K562 (cell line): Measurements from ENCODE around the gene ACACB. TPM values are rescaled to one million over a fixed set of nuclear protein-coding genes. Genes with fewer than 3 reads are reported as not detected.

Experiments
- ATAC-seq: fragments of 200-7000 bp; cut with Tn5 transposase; 3 replicates; pipeline ENCODE4 v1.9.1; 2020; ENCODE audit warnings: moderate library complexity
- BruUV-seq: library from RNA; stranded (reverse); fragments of 400-500 nt; replicated peaks from 2 replicates; lab custom pipeline; 2021; lab: Mats Ljungman, UMichigan
- CTCF ChIA-PET: fragments of 300-600 bp; formaldehyde crosslinking; extraction: SDS; loops from one replicate; lab custom pipeline; 2021; ENCODE audit warnings: low intra/inter-chr PET ratio; lab: Yijun Ruan, JAX
- POLR2A ChIA-PET: fragments of 300-600, 350-650 bp; sonication (Branson Sonifier 250); formaldehyde crosslinking; extraction: SDS; loops from one replicate; lab custom pipeline; 2021; ENCODE audit warnings: antibody characterized with exemption, inconsistent platforms; lab: Yijun Ruan, JAX
- DNase-seq, 4 experiments: peaks; one replicate each; pipeline versions ENCODE4 v3.0.0 to v3.0.0-alpha.2; 2011 to 2018; ENCODE audit warnings: low spot score in 3 of 4, mixed read lengths in 3 of 4; ENCODE audit errors: extremely low read depth in 1 of 4
- FAIRE-seq: peaks from 2 replicates; lab custom pipeline; 2011; peaks lifted over from hg19 to GRCh38; lab: Jason Lieb, UNC
- H2AFZ ChIP-seq: 2 replicates; pipeline ENCODE4 v1.6.0; 2011; ENCODE audit warnings: low read depth, low read length, control low read depth, inconsistent platforms
- H3K27ac ChIP-seq: fragments of 200-600 bp; 3 replicates; pipeline ENCODE4 v1.8.0; 2011; ENCODE audit warnings: low read depth, mild to moderate bottlenecking, control low read depth, inconsistent platforms, low read length, moderate library complexity, mixed read lengths; ENCODE audit errors: extremely low read depth
- H3K27me3 ChIP-seq, 2 experiments: fragments of 300-600 bp in 1 of 2; 2 replicates in 1 of 2; 3 replicates in 1 of 2; pipeline versions ENCODE4 v1.6.0 to v1.8.0; 2011; ENCODE audit warnings: inconsistent platforms in 2 of 2, low read length in 2 of 2, mild to moderate bottlenecking in 1 of 2, mixed read lengths in 1 of 2, moderate library complexity in 1 of 2; ENCODE audit not compliant: control insufficient read depth in 2 of 2, insufficient read depth in 2 of 2
- H3K36me3 ChIP-seq: fragments of 300-600 bp; 3 replicates; pipeline ENCODE4 v1.8.0; 2011; ENCODE audit warnings: mild to moderate bottlenecking, low read length, inconsistent platforms; ENCODE audit not compliant: control insufficient read depth, insufficient read depth
- H3K4me1 ChIP-seq, 2 experiments: fragments of 200-600 bp in 1 of 2; replicated peaks in 1 of 2; 2 replicates in 1 of 2; 3 replicates in 1 of 2; pipeline versions ENCODE4 v1.5.1 to v1.8.0; 2011; ENCODE audit warnings: inconsistent platforms in 2 of 2, low read length in 2 of 2, mild to moderate bottlenecking in 1 of 2, mixed read lengths in 1 of 2, moderate library complexity in 1 of 2; ENCODE audit not compliant: control insufficient read depth in 2 of 2, insufficient read depth in 2 of 2
- H3K4me2 ChIP-seq: 2 replicates; pipeline ENCODE4 v1.6.1; 2011; ENCODE audit warnings: low read length, control low read depth, inconsistent platforms, mixed read lengths; ENCODE audit not compliant: insufficient read depth
- H3K4me3 ChIP-seq: fragments of 200-600 bp; sonication (generic), shearing (Covaris generic); 2 replicates; pipeline ENCODE4 v1.5.1; 2016; ENCODE audit warnings: control low read depth, inconsistent platforms
- H3K79me2 ChIP-seq: fragments of 200-600 bp; 3 replicates; pipeline ENCODE4 v1.8.0; 2011; ENCODE audit warnings: low read length, inconsistent platforms; ENCODE audit not compliant: control insufficient read depth, insufficient read depth
- H3K9ac ChIP-seq, 2 experiments: 2 replicates each; pipeline versions ENCODE4 v1.6.0 to v1.6.1; 2011; ENCODE audit warnings: low read depth in 2 of 2, low read length in 2 of 2, control low read depth in 1 of 2, inconsistent platforms in 1 of 2, mild to moderate bottlenecking in 1 of 2, mixed read lengths in 1 of 2; ENCODE audit not compliant: insufficient read depth in 1 of 2
- H3K9me1 ChIP-seq: one replicate; pipeline ENCODE4 v1.6.0; 2011; ENCODE audit warnings: inconsistent platforms, mild to moderate bottlenecking, low read length, moderate library complexity; ENCODE audit not compliant: control insufficient read depth, insufficient read depth
- H3K9me3 ChIP-seq: replicated peaks from 2 replicates; pipeline ENCODE4 v1.5.1; 2011; ENCODE audit warnings: low read depth, low read length, inconsistent platforms; ENCODE audit not compliant: control insufficient read depth, insufficient read depth
- H4K20me1 ChIP-seq: replicated peaks from 2 replicates; pipeline ENCODE4 v1.6.1; 2011; ENCODE audit warnings: low read length, inconsistent platforms, mixed read lengths; ENCODE audit not compliant: control insufficient read depth, insufficient read depth
- E2F3 ChIP-seq: fragments of 250-450 bp; sonication (Bioruptor Pico); IDR thresholded peaks from 2 replicates; pipeline ENCODE4 v1.4.0; 2020; ENCODE audit warnings: mild to moderate bottlenecking
- MBD2 ChIP-seq: sonication (generic); IDR thresholded peaks from 2 replicates; pipeline ENCODE4 v1.6.1; 2016; ENCODE audit warnings: low read depth, borderline replicate concordance
- RBM34 ChIP-seq: fragments of 200-400 bp; formaldehyde crosslinking; IDR thresholded peaks from 2 replicates; pipeline ENCODE4 v1.6.1; 2018; ENCODE audit warnings: low read length, borderline replicate concordance; ENCODE audit not compliant: insufficient read depth
- ZNF121 ChIP-seq: sonication (generic); formaldehyde crosslinking; conservative IDR thresholded peaks from 2 replicates; pipeline ENCODE4 v1.8.0; 2022; ENCODE audit warnings: missing genetic modification reagents
- whole genome bisulfite sequencing: fragments of 100-300 bp; shearing (Covaris generic); methylation state at CpG from one replicate; pipeline ENCODE4 v1.1.6; 2016; ENCODE audit warnings: low coverage, mixed read lengths; ENCODE audit not compliant: insufficient coverage; ENCODE audit errors: missing lambda C conversion rate; 5-methylcytosine and 5-hydroxymethylcytosine counted together
- in situ Hi-C: fragments of 300-500 bp; cut with MboI; formaldehyde crosslinking; loops from 4 replicates; pipeline ENCODE4 v1.15.0; 2018; ENCODE audit warnings: inconsistent platforms, mixed read lengths
- intact Hi-C: fragments of 100-400 bp; cut with micrococcal nuclease; formaldehyde crosslinking; loops from 2 replicates; pipeline ENCODE4 v1.14.2; 2022
- polyA plus RNA-seq, 8 experiments: library from polyadenylated mRNA; depleted of rRNA in 4 of 8; stranded (reverse) in 5 of 8; unstranded in 3 of 8; fragments of >200 nt; fragmentation: Nextera tagmentation in 2 of 8; fragmentation: Illumina TruSeq in 1 of 8; extraction: Ambion mirVana in 2 of 8; extraction: Trizol in 1 of 8; gene quantifications; 2 replicates each; pipeline versions ENCODE4 v1.2.1 to v1.2.3, GENCODE V29; 2011 to 2014; ENCODE audit warnings: inconsistent platforms in 1 of 8, missing spikeins in 1 of 8
- total RNA-seq, 7 experiments: library from RNA; depleted of rRNA in 6 of 7; stranded (reverse); fragments of >200 nt in 6 of 7; fragmentation: Illumina TruSeq in 2 of 7; extraction: Trizol in 2 of 7; gene quantifications; 2 replicates each; pipeline versions ENCODE4 v1.2.1 to v1.2.3, GENCODE V29; 2011 to 2021; ENCODE audit warnings: low replicate concordance in 1 of 7

Gene ACACB
- total and polyA plus RNA-seq, 9 of the 15 experiments (the other 6 are each of a cell fraction or from before 2014, with no cell fraction given), result 0.10 to 2.5 (median 0.83) TPM

GRCh38 chr12:109156036-109156435 lies 39.6 kb downstream of the ACACB start:
- Histone ChIP-seq H3K9ac (no peak overlapping the region), H2AFZ (no peak overlapping the region), H3K9me1 (no peaks in the 10 kb centered on the region), H3K4me3 (no peak overlapping the region), H3K4me1 (peaks cover 8 to 16% of the 10 kb centered on the region in 2 experiments; a peak in 4 of 5 replicates), H3K79me2 (no peaks in the 10 kb centered on the region), H3K9me3 (no peaks in the 10 kb centered on the region), H4K20me1 (no peaks in the 10 kb centered on the region), H3K27me3 (peaks cover 12 to 33% of the 10 kb centered on the region in 2 experiments; a peak in 4 of 5 replicates), H3K36me3 (no peaks in the 10 kb centered on the region), H3K27ac (no peak overlapping the region), H3K4me2 (no peak overlapping the region)
- POLR2A ChIA-PET, result no interaction called here
- in situ Hi-C loops (no loop called here), intact Hi-C loops (no loop called here)
- no peak for TF ChIP-seq RBM34
- TF ChIP-seq ZNF121 (CRISPR knock-in tag), result peak; percentile 86; the same call in 1 of the 2 replicates
- 24% methylated on average over 5 of the region's 5 CpGs for WGBS
- no TSS peak for BruUV-seq
- FAIRE-seq, result no peak
- ATAC-seq, result no peak
- no peak for DNase-seq
- CTCF ChIA-PET, result no interaction called here

GRCh38 chr12:109156586-109156985 lies 40.2 kb downstream of the ACACB start:
- H4K20me1 ChIP-seq, result no peaks in the 10 kb centered on the region
- H3K36me3 ChIP-seq, result no peaks in the 10 kb centered on the region
- ChIA-PET POLR2A (no interaction called here), CTCF (no interaction called here)
- peaks cover 12 to 33% of the 10 kb centered on the region in 2 experiments; a peak in 4 of 5 replicates for H3K27me3 ChIP-seq
- H3K4me2 ChIP-seq, result no peak overlapping the region
- in situ Hi-C loops, result no loop called here
- H3K27ac ChIP-seq, result no peak overlapping the region
- no peak for DNase-seq
- no peaks in the 10 kb centered on the region for H3K9me3 ChIP-seq
- no peak for TF ChIP-seq E2F3 (CRISPR knock-in tag)
- no peak for TF ChIP-seq MBD2
- no TSS peak for BruUV-seq
- no peaks in the 10 kb centered on the region for H3K79me2 ChIP-seq
- no peak overlapping the region for H3K9ac ChIP-seq
- no peak overlapping the region for H2AFZ ChIP-seq
- H3K4me1 ChIP-seq, result peaks cover 8 to 16% of the 10 kb centered on the region in 2 experiments; a peak in 4 of 5 replicates
- FAIRE-seq, result no peak
- WGBS, result 13% methylated on average over 5 of the region's 5 CpGs
- H3K4me3 ChIP-seq, result no peak overlapping the region
- intact Hi-C loops, result no loop called here
- no peak for ATAC-seq
- no peaks in the 10 kb centered on the region for H3K9me1 ChIP-seq
